Liver (tissue), 9 donors: ENCODE measurements around the gene ATXN1. TPM values are rescaled to one million over a fixed set of nuclear protein-coding genes. Genes with fewer than 3 reads are reported as not detected.

ENCODE experiments used
- DNase-seq: peaks from one replicate; pipeline ENCODE4 v3.0.0-alpha.2; 2017; ENCODE audit warnings: low spot score
- H3K27ac ChIP-seq, 2 donors: one replicate each; pipeline ENCODE4 v1.7.0; 2013; ENCODE audit warnings: inconsistent platforms in 2 of 2, low read length in 2 of 2, control low read depth in 1 of 2, low read depth in 1 of 2, mild to moderate bottlenecking in 1 of 2
- H3K27me3 ChIP-seq, 4 donors: one replicate each; pipeline versions ENCODE4 v1.6.1 to v1.7.0; 2013; ENCODE audit warnings: low read length in 3 of 4, inconsistent platforms in 1 of 4, mild to moderate bottlenecking in 1 of 4, moderate library complexity in 1 of 4; ENCODE audit not compliant: control insufficient read depth in 4 of 4, insufficient read depth in 4 of 4
- H3K36me3 ChIP-seq, 4 donors: one replicate each; pipeline versions ENCODE4 v1.6.1 to v1.7.0; 2013; ENCODE audit warnings: low read length in 3 of 4, mild to moderate bottlenecking in 3 of 4, low read depth in 1 of 4, moderate library complexity in 1 of 4; ENCODE audit not compliant: control insufficient read depth in 4 of 4, insufficient read depth in 3 of 4
- H3K4me1 ChIP-seq, 4 donors: one replicate each; pipeline versions ENCODE4 v1.6.1 to v1.7.0; 2013; ENCODE audit warnings: low read length in 3 of 4, mild to moderate bottlenecking in 3 of 4, moderate library complexity in 1 of 4; ENCODE audit not compliant: control insufficient read depth in 4 of 4, insufficient read depth in 4 of 4
- H3K4me3 ChIP-seq, 3 donors: one replicate each; pipeline versions ENCODE4 v1.6.1 to v1.7.0; 2013; ENCODE audit warnings: low read length in 3 of 3, control low read depth in 1 of 3, low read depth in 1 of 3, mild to moderate bottlenecking in 1 of 3
- H3K9ac ChIP-seq, 2 donors: one replicate each; pipeline ENCODE4 v1.7.0; 2013; ENCODE audit warnings: low read length in 2 of 2, mild to moderate bottlenecking in 2 of 2, moderate library complexity in 2 of 2, control low read depth in 1 of 2, low read depth in 1 of 2
- H3K9me3 ChIP-seq, 4 donors: one replicate each; pipeline versions ENCODE4 v1.6.1 to v1.7.0; 2013; ENCODE audit warnings: low read length in 3 of 4; ENCODE audit not compliant: control insufficient read depth in 4 of 4
- EGR1 ChIP-seq, 2 donors: IDR thresholded peaks; 2 replicates each; pipeline ENCODE4 v1.6.1; 2016 to 2018; ENCODE audit warnings: antibody characterized with exemption in 2 of 2, low read depth in 2 of 2
- FOXA1 ChIP-seq: IDR thresholded peaks from 2 replicates; pipeline ENCODE4 v1.6.1; 2016; ENCODE audit warnings: antibody characterized with exemption
- GABPA ChIP-seq, 2 donors: IDR thresholded peaks in 1 of 2; conservative IDR thresholded peaks in 1 of 2; 2 replicates each; pipeline ENCODE4 v1.6.1; 2016; ENCODE audit warnings: antibody characterized with exemption in 2 of 2, mild to moderate bottlenecking in 1 of 2, moderate library complexity in 1 of 2
- HNF4A ChIP-seq, 2 donors: conservative IDR thresholded peaks; 2 replicates each; pipeline ENCODE4 v1.6.1; 2016; ENCODE audit warnings: antibody characterized with exemption in 2 of 2, mild to moderate bottlenecking in 2 of 2
- HNF4G ChIP-seq: IDR thresholded peaks from 2 replicates; pipeline ENCODE4 v1.6.1; 2016; ENCODE audit warnings: antibody characterized with exemption
- NR2F2 ChIP-seq: IDR thresholded peaks from 2 replicates; pipeline ENCODE4 v1.6.1; 2016; ENCODE audit warnings: antibody characterized with exemption
- RAD21 ChIP-seq, 2 donors: IDR thresholded peaks; 2 replicates each; pipeline ENCODE4 v1.6.1; 2016; ENCODE audit warnings: antibody characterized with exemption in 2 of 2, mild to moderate bottlenecking in 2 of 2
- TAF1 ChIP-seq: conservative IDR thresholded peaks from 2 replicates; pipeline ENCODE4 v1.6.1; 2016; ENCODE audit warnings: antibody characterized with exemption, mild to moderate bottlenecking
- YY1 ChIP-seq: IDR thresholded peaks from 2 replicates; pipeline ENCODE4 v1.6.1; 2016; ENCODE audit warnings: antibody characterized with exemption, mild to moderate bottlenecking
- WGBS: extraction: QIAGEN DNeasy Blood & Tissue Kit; methylation state at CpG from one replicate; pipeline ENCODE4 v1.1.7; 2013; 5-methylcytosine and 5-hydroxymethylcytosine counted together
- polyA plus RNA-seq, 2 donors: library from polyadenylated mRNA; stranded (reverse) in 1 of 2; unstranded in 1 of 2; fragments of 200-250 nt in 1 of 2; fragments of >200 nt in 1 of 2; fragmentation: Nextera tagmentation in 1 of 2; extraction: Ambion mirVana in 1 of 2; gene quantifications; one replicate each; pipeline versions ENCODE4 v1.2.1 to v1.2.3, GENCODE V29; 2013 to 2015
- total RNA-seq, 2 donors: library from RNA; depleted of rRNA; stranded (reverse); fragments of >200 nt; gene quantifications; one replicate each; pipeline ENCODE4 v1.2.3, GENCODE V29; 2014
- TF ChIP-seq, protein P1 (sequence below): IDR thresholded peaks from 2 replicates; pipeline ENCODE4 v1.6.1; 2016; ENCODE audit warnings: antibody characterized with exemption
- TF ChIP-seq, protein P2 (sequence below): IDR thresholded peaks from 2 replicates; pipeline ENCODE4 v1.6.1; 2016; ENCODE audit warnings: antibody characterized with exemption
- TF ChIP-seq, protein P3 (sequence below): IDR thresholded peaks from 2 replicates; pipeline ENCODE4 v1.6.1; 2016; ENCODE audit warnings: antibody characterized with exemption, mild to moderate bottlenecking
- TF ChIP-seq, protein P4 (sequence below): fragments of 150-350 bp; IDR thresholded peaks from 2 replicates; pipeline ENCODE4 v1.5.1; 2017; ENCODE audit warnings: improper control_type of control experiment, low read depth, low read length; ENCODE audit not compliant: missing input control
- donor health status: healthy.
- donor health status: healthy.
- donor health status: healthy.
- donor health status: healthy.
- donor health status: healthy.

Gene ATXN1
- total and polyA plus RNA-seq, 4 donors = 4.3 to 29.7 (median 8.2) TPM

DNA sequence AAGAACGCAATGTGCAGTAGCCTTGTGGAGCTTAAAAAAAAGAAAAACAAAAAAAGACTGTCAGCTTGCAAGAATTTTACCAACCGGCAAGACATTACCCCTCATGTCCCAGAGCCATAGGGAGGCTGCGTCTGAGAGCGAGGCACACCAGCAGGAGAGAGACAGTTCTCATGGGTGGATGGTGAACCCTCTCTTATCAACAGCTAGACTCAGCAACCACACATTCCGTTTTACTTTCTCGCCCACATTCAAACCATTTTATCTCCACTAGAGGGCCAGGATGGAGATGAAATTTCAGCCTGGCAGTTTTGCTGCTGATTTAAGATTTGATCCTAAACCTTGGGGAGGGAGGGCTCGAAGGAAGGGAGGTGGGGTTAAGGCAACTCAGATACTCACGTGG lies 247.0 kb downstream of the ATXN1 start:
- Histone ChIP-seq H3K27me3 (no peaks in the 10 kb centered on the region), H3K36me3 (peaks cover 0 to 2% (median under 1%) of the 10 kb centered on the region in 4 donors), H3K4me3 (no peak overlapping the region), H3K9ac (no peak overlapping the region), H3K9me3 (no peaks in the 10 kb centered on the region), H3K27ac (no peak overlapping the region), H3K4me1 (peaks cover 0 to 3% (median 0%) of the 10 kb centered on the region in 4 donors)
- WGBS = 60% methylated on average over 8 of the region's 8 CpGs
- TF ChIP-seq, protein P1, sequence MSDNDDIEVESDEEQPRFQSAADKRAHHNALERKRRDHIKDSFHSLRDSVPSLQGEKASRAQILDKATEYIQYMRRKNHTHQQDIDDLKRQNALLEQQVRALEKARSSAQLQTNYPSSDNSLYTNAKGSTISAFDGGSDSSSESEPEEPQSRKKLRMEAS = no peak
- TF ChIP-seq FOXA1 = no peak
- TF ChIP-seq RAD21 (IDR thresholded peaks at IDR 0.05) = peak; percentile 71 to 84
- no peak for TF ChIP-seq GABPA (IDR thresholded peaks at IDR 0.05 in 1 of 2, conservative IDR thresholded peaks at IDR 0.05 in 1 of 2)
- no peak for TF ChIP-seq HNF4G
- TF ChIP-seq, protein P2, sequence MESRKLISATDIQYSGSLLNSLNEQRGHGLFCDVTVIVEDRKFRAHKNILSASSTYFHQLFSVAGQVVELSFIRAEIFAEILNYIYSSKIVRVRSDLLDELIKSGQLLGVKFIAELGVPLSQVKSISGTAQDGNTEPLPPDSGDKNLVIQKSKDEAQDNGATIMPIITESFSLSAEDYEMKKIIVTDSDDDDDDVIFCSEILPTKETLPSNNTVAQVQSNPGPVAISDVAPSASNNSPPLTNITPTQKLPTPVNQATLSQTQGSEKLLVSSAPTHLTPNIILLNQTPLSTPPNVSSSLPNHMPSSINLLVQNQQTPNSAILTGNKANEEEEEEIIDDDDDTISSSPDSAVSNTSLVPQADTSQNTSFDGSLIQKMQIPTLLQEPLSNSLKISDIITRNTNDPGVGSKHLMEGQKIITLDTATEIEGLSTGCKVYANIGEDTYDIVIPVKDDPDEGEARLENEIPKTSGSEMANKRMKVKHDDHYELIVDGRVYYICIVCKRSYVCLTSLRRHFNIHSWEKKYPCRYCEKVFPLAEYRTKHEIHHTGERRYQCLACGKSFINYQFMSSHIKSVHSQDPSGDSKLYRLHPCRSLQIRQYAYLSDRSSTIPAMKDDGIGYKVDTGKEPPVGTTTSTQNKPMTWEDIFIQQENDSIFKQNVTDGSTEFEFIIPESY = no peak
- no peak for TF ChIP-seq YY1
- TF ChIP-seq, protein P3, sequence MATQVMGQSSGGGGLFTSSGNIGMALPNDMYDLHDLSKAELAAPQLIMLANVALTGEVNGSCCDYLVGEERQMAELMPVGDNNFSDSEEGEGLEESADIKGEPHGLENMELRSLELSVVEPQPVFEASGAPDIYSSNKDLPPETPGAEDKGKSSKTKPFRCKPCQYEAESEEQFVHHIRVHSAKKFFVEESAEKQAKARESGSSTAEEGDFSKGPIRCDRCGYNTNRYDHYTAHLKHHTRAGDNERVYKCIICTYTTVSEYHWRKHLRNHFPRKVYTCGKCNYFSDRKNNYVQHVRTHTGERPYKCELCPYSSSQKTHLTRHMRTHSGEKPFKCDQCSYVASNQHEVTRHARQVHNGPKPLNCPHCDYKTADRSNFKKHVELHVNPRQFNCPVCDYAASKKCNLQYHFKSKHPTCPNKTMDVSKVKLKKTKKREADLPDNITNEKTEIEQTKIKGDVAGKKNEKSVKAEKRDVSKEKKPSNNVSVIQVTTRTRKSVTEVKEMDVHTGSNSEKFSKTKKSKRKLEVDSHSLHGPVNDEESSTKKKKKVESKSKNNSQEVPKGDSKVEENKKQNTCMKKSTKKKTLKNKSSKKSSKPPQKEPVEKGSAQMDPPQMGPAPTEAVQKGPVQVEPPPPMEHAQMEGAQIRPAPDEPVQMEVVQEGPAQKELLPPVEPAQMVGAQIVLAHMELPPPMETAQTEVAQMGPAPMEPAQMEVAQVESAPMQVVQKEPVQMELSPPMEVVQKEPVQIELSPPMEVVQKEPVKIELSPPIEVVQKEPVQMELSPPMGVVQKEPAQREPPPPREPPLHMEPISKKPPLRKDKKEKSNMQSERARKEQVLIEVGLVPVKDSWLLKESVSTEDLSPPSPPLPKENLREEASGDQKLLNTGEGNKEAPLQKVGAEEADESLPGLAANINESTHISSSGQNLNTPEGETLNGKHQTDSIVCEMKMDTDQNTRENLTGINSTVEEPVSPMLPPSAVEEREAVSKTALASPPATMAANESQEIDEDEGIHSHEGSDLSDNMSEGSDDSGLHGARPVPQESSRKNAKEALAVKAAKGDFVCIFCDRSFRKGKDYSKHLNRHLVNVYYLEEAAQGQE = no peak
- TF ChIP-seq TAF1 = no peak
- no peak for TF ChIP-seq HNF4A (conservative IDR thresholded peaks at IDR 0.05)
- TF ChIP-seq, protein P4, sequence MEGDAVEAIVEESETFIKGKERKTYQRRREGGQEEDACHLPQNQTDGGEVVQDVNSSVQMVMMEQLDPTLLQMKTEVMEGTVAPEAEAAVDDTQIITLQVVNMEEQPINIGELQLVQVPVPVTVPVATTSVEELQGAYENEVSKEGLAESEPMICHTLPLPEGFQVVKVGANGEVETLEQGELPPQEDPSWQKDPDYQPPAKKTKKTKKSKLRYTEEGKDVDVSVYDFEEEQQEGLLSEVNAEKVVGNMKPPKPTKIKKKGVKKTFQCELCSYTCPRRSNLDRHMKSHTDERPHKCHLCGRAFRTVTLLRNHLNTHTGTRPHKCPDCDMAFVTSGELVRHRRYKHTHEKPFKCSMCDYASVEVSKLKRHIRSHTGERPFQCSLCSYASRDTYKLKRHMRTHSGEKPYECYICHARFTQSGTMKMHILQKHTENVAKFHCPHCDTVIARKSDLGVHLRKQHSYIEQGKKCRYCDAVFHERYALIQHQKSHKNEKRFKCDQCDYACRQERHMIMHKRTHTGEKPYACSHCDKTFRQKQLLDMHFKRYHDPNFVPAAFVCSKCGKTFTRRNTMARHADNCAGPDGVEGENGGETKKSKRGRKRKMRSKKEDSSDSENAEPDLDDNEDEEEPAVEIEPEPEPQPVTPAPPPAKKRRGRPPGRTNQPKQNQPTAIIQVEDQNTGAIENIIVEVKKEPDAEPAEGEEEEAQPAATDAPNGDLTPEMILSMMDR = peak; percentile 36
- no peak for DNase-seq

DNA sequence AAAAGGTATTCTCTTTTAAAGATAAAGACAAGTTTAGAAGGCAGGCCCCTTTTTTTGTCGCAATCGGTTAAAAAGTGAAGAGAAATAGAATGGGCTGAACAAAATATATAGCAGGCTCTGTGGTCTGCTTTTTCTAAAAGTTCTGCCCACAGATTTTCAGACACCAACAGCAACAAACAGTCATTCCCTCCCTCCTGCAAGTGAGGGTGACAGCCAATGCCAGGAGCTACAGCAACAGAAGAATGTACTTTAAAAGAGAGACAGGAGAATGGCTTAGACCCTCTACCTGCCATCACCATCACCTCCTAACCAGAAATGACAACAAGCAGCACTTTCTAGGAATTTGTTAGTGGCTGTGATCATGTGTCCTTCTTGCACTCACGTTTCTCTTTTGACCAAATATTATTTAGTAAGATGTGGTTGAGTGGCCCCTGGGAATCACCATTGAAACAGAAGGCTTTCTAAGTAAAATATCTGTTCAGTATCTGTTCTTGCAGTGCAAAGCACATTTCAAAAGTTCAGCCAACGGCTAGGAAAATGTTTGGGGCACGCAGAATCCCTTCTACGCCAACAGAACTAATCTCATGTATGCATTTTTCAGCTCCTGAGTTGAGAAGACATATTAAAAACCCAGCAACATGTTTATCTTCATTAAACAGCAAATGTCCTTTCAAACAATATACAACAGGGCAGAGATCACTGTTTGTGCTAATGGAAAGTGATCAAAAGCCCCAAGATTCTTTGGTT lies 248.5 kb downstream of the ATXN1 start:
- H3K9ac ChIP-seq = no peak overlapping the region
- no peaks in the 10 kb centered on the region for H3K9me3 ChIP-seq
- H3K4me1 ChIP-seq = no peaks in the 10 kb centered on the region
- peaks cover 0 to 2% (median under 1%) of the 10 kb centered on the region in 4 donors for H3K36me3 ChIP-seq
- H3K27me3 ChIP-seq = no peaks in the 10 kb centered on the region
- no peak overlapping the region for H3K4me3 ChIP-seq
- no peak for DNase-seq
- TF ChIP-seq EGR1 (IDR thresholded peaks at IDR 0.05; ENCODE audit: low read depth in 2 of 2) (no peak), NR2F2 (no peak), HNF4A (conservative IDR thresholded peaks at IDR 0.05) (no peak)
- whole genome bisulfite sequencing = 82% methylated on average over 6 of the region's 6 CpGs
- no peak overlapping the region for H3K27ac ChIP-seq
